Stomach (tissue), 4 donors: ENCODE measurements around the gene MDFI.

Experiments
- EP300 ChIP-seq: sonication (generic); formaldehyde crosslinking; IDR thresholded peaks from one replicate; pipeline ENCODE4 v1.6.1; 2017; ENCODE audit warnings: antibody characterized with exemption
- TF ChIP-seq, protein P1 (sequence below), 7 experiments: fragments of 450-650 bp in 4 of 7; fragments of 200-600 bp in 3 of 7; sonication (generic) in 3 of 7; IDR thresholded peaks; one replicate each; pipeline ENCODE4 v1.5.1; 2016 to 2019; ENCODE audit warnings: antibody characterized with exemption in 7 of 7, control low read depth in 2 of 7, mild to moderate bottlenecking in 1 of 7

DNA sequence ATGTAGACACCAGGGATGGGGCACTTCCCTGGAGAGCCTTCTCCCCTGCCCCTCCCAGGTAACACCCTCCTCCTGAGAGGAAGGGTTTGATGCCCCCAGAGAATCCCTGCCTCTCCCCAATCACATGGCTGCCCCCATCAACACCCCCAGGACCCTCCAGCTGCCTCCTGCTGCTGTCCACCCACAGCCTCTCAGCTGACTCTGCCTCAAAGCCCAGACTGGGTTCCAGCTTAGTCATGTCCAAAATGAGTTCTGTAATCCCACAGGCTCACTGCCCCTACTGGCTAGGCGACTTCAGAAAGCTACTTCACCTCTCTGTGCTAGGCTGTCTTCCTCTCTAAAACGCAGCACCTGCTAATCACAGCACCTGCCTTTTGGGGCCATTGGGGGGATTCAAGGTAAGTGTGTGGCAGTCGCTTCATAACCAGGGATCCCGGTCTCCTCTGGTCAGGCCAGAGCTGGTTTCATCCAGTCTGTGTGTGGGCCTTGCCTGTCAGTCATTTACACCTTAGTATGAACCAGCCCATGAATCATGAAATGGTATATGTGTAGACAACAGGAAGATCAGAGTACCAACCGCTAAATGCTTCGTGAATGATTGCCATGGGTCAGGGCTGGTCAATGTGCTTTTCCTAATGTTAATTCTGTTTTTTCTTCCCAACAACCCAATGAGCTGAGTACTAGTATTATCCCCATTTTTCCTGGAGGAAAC lies 56.7 kb downstream of the MDFI start:
- TF ChIP-seq, protein P1, sequence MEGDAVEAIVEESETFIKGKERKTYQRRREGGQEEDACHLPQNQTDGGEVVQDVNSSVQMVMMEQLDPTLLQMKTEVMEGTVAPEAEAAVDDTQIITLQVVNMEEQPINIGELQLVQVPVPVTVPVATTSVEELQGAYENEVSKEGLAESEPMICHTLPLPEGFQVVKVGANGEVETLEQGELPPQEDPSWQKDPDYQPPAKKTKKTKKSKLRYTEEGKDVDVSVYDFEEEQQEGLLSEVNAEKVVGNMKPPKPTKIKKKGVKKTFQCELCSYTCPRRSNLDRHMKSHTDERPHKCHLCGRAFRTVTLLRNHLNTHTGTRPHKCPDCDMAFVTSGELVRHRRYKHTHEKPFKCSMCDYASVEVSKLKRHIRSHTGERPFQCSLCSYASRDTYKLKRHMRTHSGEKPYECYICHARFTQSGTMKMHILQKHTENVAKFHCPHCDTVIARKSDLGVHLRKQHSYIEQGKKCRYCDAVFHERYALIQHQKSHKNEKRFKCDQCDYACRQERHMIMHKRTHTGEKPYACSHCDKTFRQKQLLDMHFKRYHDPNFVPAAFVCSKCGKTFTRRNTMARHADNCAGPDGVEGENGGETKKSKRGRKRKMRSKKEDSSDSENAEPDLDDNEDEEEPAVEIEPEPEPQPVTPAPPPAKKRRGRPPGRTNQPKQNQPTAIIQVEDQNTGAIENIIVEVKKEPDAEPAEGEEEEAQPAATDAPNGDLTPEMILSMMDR (IDR thresholded peaks at IDR 0.05), result no peak
- TF ChIP-seq EP300, result no peak
